Esophagus squamous epithelium (tissue), 4 donors: ENCODE measurements around the gene ZNF594.

Source experiments
- CTCF ChIP-seq, 6 experiments: fragments of 450-650 bp in 4 of 6; fragments of 200-600 bp in 2 of 6; sonication (generic) in 2 of 6; IDR thresholded peaks; one replicate each; pipeline ENCODE4 v1.5.1; 2016 to 2019; ENCODE audit warnings: antibody characterized with exemption in 6 of 6, mild to moderate bottlenecking in 4 of 6, moderate library complexity in 4 of 6
- POLR2A ChIP-seq, 4 donors: fragments of 450-650 bp; IDR thresholded peaks; one replicate each; pipeline ENCODE4 v1.6.1; 2017; ENCODE audit warnings: antibody characterized with exemption in 4 of 4, mild to moderate bottlenecking in 4 of 4, moderate library complexity in 3 of 4

GRCh38 chr17:5182597-5183409 is 8.9 kb downstream of the ZNF594 start:
- TF ChIP-seq CTCF (IDR thresholded peaks at IDR 0.05) (no peak), POLR2A (IDR thresholded peaks at IDR 0.05) (no peak)
